Activated CD4-positive, alpha-beta T cell treated with anti-CD3 and anti-CD28 coated beads, Interleukin-2, amount 50 U/mL, for 24 hours (primary cell): ENCODE results near the gene WNT7A.

Source experiments
- DNase-seq, 2 donors: peaks; one replicate each; pipeline ENCODE4 v3.0.0-alpha.2; 2020; ENCODE audit warnings: low read depth in 1 of 2, low spot score in 1 of 2

WNT7A gene

DNA sequence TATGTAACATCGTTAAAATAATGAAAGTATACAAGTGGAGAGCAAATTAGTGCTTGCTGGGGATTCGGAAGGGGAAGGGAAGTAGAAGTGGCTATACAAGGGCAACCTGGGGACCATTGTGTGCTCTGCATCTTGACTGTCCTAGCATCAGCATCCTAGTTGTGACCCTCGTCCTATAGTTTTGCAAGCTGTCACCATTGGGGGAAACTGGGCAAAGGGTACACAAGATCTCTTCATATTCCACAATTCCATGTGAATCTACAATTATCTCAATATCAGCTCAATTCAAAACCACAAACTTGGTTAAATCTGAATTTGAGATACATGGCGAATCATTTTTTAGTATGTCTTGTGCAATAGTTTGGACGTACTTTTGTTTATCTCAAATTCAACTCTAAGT lies 30.9 kb downstream of the WNT7A start:
- no peak for DNase-seq

GRCh38 chr3:13846716-13847570 lies 32.9 kb downstream of the WNT7A start:
- no peak for DNase-seq

DNA sequence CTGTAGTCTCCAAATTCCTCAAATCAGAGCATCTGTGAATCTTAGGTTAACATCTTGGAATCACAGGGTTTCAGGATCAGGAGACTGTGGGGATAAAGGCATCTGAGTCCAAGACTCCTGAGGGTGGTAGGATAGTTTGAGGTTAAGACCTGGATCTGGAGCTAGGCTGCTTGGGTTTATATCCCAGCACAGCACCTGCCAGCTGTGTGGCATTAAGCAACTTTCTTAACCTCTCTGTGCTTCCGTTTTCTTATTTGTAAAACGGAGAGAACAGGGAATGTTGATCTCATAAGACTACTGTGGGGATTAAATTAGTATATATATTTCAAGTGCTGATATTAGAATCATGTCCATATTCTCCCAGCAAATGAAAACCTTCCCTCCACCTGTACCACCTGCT lies 33.6 kb downstream of the WNT7A start:
- DNase-seq, result no peak

DNA sequence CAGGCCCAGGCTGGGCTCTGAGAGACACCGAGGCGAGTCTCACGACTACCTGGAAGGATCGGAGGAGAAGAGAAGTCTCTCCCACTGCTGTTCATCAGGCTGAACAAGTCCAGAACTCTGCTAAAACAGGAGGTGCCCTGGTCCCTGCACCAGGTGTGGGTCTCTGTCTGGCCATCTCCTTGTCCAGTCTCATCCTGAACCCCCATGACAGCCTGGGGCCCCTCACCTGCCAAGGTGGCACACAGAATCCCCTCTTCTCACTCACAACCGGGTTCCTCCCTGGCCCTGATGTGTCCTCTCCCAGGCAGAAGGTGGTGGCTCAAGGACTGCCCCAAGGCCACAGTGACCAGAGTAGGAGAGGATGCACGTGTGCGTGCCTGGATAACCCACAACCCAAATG lies 34.1 kb downstream of the WNT7A start:
- DNase-seq, result no peak

- no peak for DNase-seq
These were observed 35.0 kb downstream of the WNT7A start for GRCh38 chr3:13844911-13845310.

DNA sequence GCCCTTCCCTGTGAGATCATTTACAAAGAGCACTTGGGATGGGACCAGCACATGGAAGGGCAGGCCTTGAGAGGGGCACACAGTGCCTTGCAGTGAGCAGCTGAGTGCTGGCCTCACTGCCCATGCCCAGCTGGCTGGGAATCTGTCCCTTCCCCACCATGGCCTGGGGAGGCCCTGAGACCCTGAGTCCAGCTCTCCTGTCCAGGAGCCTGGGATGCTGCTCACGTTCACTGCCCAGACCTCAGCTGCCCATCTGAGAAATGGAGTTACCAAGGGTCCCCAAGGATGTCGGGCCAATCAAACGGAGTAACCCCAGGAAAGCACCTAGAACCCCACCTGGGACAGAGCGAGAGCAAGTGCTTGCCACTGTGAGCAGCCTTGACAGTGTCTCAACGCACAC lies 35.6 kb downstream of the WNT7A start:
- no peak for DNase-seq

DNA sequence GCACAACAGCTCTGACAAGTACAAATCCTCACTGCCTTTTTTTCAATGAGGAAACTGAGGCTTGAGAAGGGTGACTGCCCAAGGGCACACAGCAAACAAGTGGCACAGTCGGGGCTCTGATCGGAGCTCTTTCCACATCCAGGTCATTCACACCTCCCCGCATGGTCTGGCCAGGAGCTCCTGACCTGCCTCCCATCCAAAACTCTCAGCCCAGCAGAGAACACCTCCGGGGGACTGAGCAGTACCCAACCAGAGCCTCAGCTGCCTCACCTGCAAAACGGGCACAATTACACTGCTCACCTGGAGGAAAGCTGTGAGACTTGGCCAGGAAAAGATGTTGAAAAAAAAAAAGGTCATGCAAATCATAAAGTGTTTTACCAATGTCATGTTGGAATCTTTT lies 36.5 kb downstream of the WNT7A start:
- no peak for DNase-seq

- DNase-seq, result no peak
These were observed 37.6 kb downstream of the WNT7A start for GRCh38 chr3:13842226-13842625.

DNA sequence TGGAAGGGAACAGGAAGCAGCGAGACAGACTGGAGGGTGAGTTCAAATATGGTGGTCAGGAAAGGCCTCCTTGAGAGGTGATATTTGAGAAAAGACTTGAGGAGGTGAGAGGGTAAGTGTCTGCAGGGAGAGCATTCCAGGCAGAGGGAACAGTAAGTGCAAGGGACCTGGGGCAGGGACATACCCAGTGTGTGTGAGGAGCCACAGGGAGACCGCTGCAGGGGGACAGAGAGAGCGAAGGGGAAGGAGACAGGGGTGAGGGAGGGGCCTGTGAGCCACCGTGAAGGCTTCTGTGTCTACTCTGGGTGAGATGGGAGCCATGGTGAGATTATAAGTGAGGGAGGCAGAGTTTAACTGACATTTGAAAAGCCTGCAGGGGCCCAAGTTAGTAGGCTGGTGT lies 38.0 kb downstream of the WNT7A start:
- DNase-seq, result no peak

- no peak for DNase-seq
These were observed 38.7 kb downstream of the WNT7A start for GRCh38 chr3:13841141-13841540.

DNA sequence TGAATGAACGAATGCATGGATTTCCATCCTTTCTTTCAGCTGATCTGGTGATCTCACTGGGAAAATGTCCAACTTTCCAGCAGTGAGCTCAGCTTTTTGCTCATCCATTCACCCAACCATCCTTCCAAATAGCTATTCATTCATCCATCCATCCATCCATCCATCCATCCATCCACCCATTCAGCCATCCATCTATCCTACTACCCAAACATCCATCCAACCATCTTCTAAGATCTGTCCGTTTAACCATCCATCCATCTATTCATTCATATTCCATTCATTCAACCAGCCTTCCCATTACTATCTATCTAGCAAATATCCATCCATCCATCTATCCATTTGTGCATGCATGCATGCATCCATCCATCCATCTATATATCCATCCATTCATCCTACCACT lies 39.4 kb downstream of the WNT7A start:
- no peak for DNase-seq

- DNase-seq, result no peak
These were observed 40.0 kb downstream of the WNT7A start for GRCh38 chr3:13839726-13840340.

DNA sequence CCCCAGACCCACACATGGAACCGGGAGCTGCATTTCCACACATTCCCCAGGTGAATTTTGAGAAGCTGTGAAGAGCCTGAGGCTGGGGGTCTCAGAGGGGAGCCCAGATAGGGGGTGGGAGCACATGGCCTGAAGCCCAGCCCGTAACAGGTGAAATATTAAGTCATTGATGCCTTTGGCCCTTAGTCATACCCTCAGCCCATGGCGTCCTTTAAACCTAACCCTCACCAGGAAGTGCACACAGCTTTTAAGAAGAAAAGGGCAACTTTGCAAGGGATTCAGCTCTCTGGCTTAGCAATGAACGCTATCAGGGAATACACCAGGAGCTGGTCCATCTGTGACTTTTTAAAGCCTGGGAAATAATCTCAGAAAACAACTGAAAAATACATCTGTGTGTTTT lies 40.6 kb downstream of the WNT7A start:
- no peak for DNase-seq

GRCh38 chr3:13838421-13838820 lies 41.5 kb downstream of the WNT7A start:
- no peak for DNase-seq

- DNase-seq, result no peak
These were observed 42.1 kb downstream of the WNT7A start for GRCh38 chr3:13837751-13838150.

DNA sequence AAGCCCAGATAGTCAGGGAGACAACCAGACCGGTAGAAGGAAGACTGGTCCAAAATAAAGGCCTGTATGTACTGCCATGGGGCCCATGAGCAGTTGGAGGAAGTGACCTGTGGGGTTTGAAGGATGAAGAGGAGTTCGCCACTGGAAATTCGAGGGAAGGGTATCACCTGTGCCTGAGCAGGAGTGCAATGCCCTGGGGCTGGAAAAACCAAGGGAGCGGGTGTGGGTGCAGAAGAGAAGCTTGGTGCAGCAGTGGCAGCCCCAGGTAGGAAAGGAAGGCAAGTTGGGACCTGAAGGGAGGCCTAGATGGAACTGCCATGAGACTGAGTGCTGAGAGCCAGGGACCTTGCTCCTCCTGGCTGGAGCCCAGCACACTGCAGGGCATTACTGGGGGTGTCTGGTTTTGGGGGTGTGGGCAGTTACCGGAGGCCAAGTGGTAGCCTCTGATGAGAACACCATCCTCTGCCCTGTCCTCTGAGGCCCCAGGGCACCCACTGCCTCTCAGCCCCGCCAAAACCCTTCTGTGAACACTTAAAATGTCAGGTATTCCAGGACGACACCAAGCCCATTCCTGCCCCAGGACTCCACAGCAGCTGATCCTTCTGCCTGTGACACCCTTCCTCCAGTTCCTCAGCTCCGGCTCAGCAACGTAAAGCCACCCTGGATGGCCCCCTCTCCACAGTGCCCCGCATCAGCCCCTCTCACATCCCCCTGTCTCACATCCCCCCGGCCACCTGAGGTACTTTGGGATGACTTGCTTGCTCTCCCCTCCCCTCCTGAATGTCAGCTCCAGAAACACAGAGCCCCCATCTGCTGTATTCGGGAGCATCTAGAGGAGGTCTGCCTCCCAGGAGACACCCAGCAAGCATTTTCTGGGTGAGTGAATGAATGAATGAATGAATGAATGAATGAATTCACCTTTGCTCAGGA lies 42.9 kb downstream of the WNT7A start:
- no peak for DNase-seq

DNA sequence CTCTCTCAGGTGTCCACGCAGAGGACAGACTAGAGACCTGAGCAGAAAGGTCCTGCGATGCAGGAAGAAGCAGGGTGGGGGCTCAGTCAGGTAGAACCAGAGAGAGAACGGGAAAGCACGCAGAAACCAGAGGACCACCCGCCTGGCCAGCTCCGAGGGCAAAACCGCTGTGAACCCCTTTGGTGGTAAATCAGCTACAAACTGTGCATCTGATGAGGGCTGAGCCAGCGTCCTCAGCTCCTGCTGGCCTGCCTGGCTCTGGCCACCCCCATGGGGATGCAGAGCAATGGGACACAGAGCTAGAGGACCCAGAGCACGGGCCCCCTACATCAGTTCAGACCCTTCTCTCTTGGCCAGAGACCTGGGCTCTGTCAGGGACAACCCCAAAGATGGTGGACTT lies 44.6 kb downstream of the WNT7A start:
- no peak for DNase-seq

- no peak for DNase-seq
These were observed 45.4 kb downstream of the WNT7A start for GRCh38 chr3:13834258-13835035.

- DNase-seq, result no peak
These were observed 46.2 kb downstream of the WNT7A start for GRCh38 chr3:13833506-13834257.

- DNase-seq, result no peak
These were observed 47.7 kb downstream of the WNT7A start for GRCh38 chr3:13832130-13832529.
